Lung microvascular endothelial cell (primary cell): ENCODE measurements around the gene ENOX1. TPM values are rescaled to one million over a fixed set of nuclear protein-coding genes. Genes with fewer than 3 reads are reported as not detected.
"Not testable (repeated sequence)": the region's sequence is repeated elsewhere in the genome, so short reads cannot be mapped to it uniquely, and the experiment has no call there.

Experiments used
- DNase-seq, 2 donors: peaks; one replicate each; pipeline versions ENCODE4 v3.0.0 to v3.0.0-alpha.2; 2010; ENCODE audit warnings: low read depth in 2 of 2
- total RNA-seq: library from RNA; depleted of rRNA; stranded (reverse); fragments of >200 nt; gene quantifications from 2 replicates; pipeline ENCODE4 v1.2.1, GENCODE V29; 2014

Gene ENOX1
- total RNA-seq, 1 donor from 2014 or later: under 0.01 TPM

- no peak for DNase-seq
Observed at GRCh38 chr13:43434191-43434590, 352.6 kb downstream of the ENOX1 start.

- no peak for DNase-seq
Observed at GRCh38 chr13:43433691-43434141, 353.1 kb downstream of the ENOX1 start.

DNA sequence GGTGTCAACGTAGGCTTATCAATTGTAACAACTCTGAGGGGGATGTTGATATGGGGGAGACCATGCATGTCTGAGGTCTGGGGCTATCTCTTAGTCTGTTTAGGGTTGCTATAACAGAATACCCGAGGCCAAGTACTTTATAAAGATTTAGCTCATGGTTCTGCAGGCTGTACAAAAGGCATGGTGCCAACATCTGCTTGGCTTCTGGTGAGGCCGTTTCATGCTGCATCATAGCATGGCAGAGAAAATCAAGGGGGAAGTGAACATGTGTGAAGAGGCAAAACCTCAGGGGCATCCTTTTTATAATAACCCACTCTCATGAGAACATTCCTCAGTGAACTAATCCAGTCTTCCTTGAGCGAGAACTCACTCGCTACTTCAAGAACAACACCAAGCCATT lies 353.8 kb downstream of the ENOX1 start:
- DNase-seq: no peak

- DNase-seq: no peak
Observed at GRCh38 chr13:43431841-43432240, 354.9 kb downstream of the ENOX1 start.

GRCh38 chr13:43431290-43431716 lies 355.5 kb downstream of the ENOX1 start:
- DNase-seq: no peak

DNA sequence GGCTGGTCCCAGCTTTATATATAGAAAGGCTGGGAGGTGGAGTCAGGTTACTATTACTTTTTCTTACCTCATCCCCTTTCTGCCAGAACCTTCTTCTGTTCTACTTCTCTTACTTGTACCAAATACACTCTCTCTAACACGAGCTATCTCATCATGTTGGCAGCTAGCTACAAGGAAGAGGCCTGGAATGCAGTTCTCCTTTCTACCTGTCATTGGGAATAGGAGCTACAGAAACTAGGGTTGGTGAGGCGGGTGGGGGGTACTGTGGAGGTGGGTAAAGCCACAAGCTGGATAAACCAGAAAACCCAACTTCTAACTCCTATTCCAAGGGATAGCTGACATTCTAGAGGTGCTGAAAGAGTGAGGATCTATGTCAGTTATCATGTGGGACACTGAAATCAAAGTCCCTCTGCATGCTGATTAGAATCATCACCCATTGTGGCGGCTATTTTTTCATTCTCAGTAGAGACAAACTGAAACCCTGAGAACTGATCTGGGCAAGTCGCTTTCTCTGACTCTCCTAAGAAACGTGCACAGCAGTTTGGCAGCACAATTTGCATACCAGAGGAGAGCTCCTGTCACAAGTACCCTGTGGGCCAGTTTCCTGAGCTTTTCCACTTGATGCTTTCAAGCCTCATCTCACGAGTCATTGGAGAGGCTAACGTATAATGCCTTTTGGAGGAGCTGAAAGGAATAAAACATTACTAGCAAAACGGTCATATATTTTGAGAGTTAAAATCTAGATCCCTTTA lies 358.1 kb downstream of the ENOX1 start:
- DNase-seq: no peak

- DNase-seq: no peak
Observed at GRCh38 chr13:43426355-43426754, 360.4 kb downstream of the ENOX1 start.

- no peak for DNase-seq
Observed at GRCh38 chr13:43425234-43425633, 361.5 kb downstream of the ENOX1 start.

DNA sequence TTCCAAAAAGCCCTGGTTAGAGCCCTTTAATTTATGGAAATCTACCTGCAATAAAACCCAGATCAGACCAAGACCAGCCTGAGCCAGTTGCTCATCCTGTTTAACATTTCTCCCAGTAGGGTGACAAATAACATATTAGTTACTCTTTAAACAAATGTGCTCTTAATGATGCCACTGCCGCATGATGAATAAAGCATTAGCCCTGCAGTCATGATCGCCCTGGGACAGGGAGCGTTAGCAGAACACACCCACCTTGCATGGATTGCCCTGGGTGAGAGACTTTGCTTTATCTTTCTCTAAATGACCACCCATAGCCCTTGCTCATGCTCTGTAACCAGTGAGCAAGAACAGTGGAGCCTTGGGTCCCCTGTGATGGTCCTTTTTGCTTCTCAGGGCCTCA lies 362.4 kb downstream of the ENOX1 start:
- no peak for DNase-seq

GRCh38 chr13:43422116-43422515 lies 364.7 kb downstream of the ENOX1 start:
- no peak for DNase-seq

DNA sequence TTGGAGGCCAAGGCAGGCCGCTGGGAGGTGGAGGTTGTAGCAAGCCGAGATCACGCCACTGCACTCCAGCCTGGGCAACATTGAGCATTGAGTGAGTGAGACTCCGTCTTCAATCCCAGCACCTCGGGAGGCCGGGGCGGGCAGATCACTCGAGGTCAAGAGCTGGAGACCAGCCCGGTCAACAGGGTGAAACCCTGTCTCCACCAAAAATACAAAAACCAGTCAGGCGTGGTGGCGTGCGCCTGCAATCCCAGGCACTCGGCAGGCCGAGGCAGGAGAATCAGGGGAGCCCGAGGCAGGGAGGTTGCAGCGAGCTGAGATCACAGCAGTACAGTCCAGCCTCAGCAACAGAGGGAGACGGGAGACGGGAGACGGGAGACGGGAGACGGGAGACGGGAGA lies 369.9 kb downstream of the ENOX1 start:
- not testable (repeated sequence) for DNase-seq

DNA sequence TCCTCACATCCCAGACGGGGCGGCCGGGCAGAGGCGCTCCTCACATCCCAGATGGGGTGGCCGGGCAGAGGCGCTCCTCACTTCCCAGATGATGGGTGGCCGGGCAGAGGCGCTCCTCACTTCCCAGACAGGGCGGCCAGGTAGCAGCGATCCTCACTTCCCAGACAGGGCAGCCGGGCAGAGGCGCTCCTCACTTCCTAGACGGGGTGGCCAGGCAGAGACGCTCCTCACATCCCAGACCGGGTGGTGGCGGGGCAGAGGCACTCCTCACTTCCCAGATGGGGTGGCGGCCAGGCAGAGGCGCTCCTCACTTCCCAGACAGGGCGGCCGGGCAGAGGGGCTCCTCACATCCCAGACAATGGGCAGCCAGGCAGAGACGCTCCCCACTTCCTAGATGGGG lies 370.4 kb downstream of the ENOX1 start:
- DNase-seq: not testable (repeated sequence)

GRCh38 chr13:43415903-43416391 lies 370.8 kb downstream of the ENOX1 start:
- DNase-seq: not testable (repeated sequence)

DNA sequence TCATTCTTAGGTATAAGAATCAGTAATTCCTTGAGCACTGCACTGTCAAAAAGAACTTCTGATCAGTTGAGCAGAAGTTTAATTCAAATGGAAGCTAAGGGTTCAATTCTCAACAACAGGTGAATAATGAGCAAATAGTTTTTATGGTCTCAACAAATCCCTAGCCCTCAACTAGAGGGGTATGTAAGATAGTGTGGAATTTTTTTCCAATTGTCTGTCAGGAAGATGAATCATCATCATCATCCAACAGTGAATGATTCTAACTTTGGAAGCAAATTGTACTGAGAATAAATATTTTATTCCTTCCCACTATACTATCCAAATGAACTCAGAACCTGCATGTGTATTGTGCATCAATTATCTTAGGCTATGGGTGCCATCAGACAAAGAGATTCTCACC lies 372.7 kb downstream of the ENOX1 start:
- DNase-seq: peak; percentile 25 to 42

GRCh38 chr13:43411741-43412140 lies 375.0 kb downstream of the ENOX1 start:
- no peak for DNase-seq

GRCh38 chr13:43411211-43411610 lies 375.6 kb downstream of the ENOX1 start:
- no peak for DNase-seq

DNA sequence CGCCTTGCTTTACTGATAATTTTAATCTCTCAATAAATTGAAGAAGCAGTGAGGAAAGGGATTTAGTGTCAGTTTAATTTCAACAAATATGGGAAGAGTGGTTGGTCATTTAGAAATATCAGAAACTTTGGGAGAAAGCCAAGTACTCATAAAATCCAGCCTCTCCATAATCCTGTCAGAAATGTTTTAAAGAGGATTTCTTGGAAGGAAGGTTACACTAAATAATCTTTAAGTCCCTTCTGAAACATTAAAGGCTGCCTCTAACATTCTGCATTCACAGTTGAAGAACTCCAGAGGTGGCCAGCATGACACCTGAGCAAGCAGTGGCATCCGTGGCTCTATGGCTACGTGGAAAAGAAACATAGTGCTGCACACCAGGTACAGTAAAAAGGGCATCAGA lies 378.5 kb downstream of the ENOX1 start:
- DNase-seq: no peak

- DNase-seq: no peak
Observed at GRCh38 chr13:43407023-43407581, 379.7 kb downstream of the ENOX1 start.

DNA sequence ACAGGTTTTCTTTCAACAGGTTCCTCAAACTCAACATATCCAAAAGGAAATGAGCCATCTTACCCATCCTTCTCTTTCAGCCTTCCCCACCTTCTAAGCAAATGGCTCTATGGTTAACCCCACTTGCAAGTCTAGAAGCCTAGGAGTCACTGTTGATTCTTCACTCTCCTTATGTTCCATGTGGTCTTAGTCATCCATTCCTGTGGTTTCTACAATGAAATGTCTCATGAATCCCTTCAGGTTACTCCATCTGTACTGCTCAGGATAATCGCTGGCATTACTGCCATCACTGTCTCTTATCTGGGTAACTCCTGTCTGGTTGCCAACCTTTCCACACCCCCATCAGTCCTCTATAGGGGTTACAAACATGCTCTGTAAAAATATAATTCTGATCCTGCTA lies 381.3 kb downstream of the ENOX1 start:
- DNase-seq: peak in 1 of 2 donors; percentile 6

- no peak for DNase-seq
Observed at GRCh38 chr13:43402380-43402779, 384.4 kb downstream of the ENOX1 start.

DNA sequence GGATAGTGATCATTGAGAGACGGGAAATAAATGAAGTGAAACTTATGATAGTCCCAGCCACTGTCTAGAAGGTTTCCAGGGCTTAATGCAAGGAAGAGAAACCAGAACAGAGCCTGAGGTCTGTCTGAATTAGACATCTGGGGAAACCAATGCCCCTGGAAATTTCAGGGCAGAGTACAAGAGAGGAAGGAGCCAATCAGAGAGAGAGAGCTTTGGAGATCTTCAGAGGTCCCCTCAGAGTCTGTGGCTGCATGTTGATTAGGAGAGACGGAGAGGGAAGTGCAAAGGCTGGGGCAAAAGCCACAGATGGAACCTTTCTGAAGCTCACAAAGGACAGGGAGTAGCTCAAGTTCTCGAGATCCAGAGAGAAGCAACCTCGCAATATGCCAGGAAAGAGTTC lies 385.4 kb downstream of the ENOX1 start:
- DNase-seq: no peak

DNA sequence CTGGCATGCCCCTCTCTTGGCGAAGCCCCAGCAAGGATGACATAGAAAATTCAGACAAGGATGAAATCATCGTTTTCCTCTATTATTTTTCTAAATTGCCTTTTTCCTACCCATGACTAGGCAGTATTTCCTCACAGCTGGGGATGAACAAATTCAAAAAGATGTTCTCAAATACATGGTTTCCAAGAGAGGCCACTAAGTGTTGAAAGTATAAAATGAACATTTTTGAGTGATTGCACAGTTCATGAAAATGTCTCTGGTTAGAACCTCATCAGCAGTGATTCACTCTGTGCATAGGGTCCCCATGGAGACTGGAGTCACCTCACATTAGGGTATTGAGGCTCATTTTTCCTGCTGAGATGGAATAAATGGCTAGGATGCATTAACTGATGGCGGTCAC lies 389.7 kb downstream of the ENOX1 start:
- peak; percentile 13 to 25 for DNase-seq

GRCh38 chr13:43391036-43391435 lies 395.7 kb downstream of the ENOX1 start:
- no peak for DNase-seq
